HepG2 (cell line): Measurements from ENCODE around the gene PARVB. TPM values are rescaled to one million over a fixed set of nuclear protein-coding genes. Genes with fewer than 3 reads are reported as not detected.

Experiments
- ATAC-seq: fragments of 200-7000 bp; cut with Tn5 transposase; 3 replicates; pipeline ENCODE4 v1.9.1; 2020; ENCODE audit warnings: mild to moderate bottlenecking, moderate library complexity
- BruUV-seq: library from RNA; stranded (reverse); fragments of 400-500 nt; replicated peaks from 2 replicates; lab custom pipeline; 2021; lab: Mats Ljungman, UMichigan
- CTCF ChIA-PET: fragments of 300-600 bp; formaldehyde crosslinking; extraction: SDS; loops from one replicate; lab custom pipeline; 2021; ENCODE audit warnings: low total read pairs, inconsistent platforms, low intra/inter-chr PET ratio; lab: Yijun Ruan, JAX
- POLR2A ChIA-PET: fragments of 350-600 bp; sonication (Branson Sonifier 250); formaldehyde crosslinking; loops from one replicate; lab custom pipeline; 2020; ENCODE audit warnings: antibody characterized with exemption, inconsistent platforms; lab: Yijun Ruan, JAX
- DNase-seq: peaks from one replicate; pipeline ENCODE4 v3.0.0-alpha.2; 2015; ENCODE audit warnings: low spot score
- FAIRE-seq: peaks from 3 replicates; lab custom pipeline; 2011; peaks lifted over from hg19 to GRCh38; lab: Jason Lieb, UNC
- H2AFZ ChIP-seq: one replicate; pipeline ENCODE4 v1.6.1; 2011; ENCODE audit warnings: low read length, inconsistent platforms
- H3K27ac ChIP-seq: fragments of 300-600 bp; 3 replicates; pipeline ENCODE4 v1.8.0; 2011; ENCODE audit warnings: mixed run types, mild to moderate bottlenecking, mixed read lengths, low read length, inconsistent platforms; ENCODE audit not compliant: insufficient read depth; ENCODE audit errors: extremely low read length
- H3K27me3 ChIP-seq, 2 experiments: fragments of 200-600 bp in 1 of 2; 2 replicates in 1 of 2; 3 replicates in 1 of 2; pipeline versions ENCODE4 v1.6.0 to v1.8.0; 2011; ENCODE audit warnings: low read length in 2 of 2, mild to moderate bottlenecking in 2 of 2, moderate library complexity in 2 of 2, inconsistent platforms in 1 of 2; ENCODE audit not compliant: insufficient read depth in 2 of 2, control insufficient read depth in 1 of 2
- H3K36me3 ChIP-seq, 2 experiments: fragments of 200-600 bp in 1 of 2; replicated peaks in 1 of 2; 2 replicates in 1 of 2; 3 replicates in 1 of 2; pipeline versions ENCODE4 v1.5.1 to v1.8.0; 2011; ENCODE audit warnings: low read length in 2 of 2, inconsistent platforms in 1 of 2; ENCODE audit not compliant: insufficient read depth in 2 of 2, control insufficient read depth in 1 of 2
- H3K4me1 ChIP-seq: 2 replicates; pipeline ENCODE4 v1.5.1; 2012; ENCODE audit warnings: low read length, inconsistent platforms; ENCODE audit not compliant: insufficient read depth
- H3K4me2 ChIP-seq: 2 replicates; pipeline ENCODE4 v1.6.0; 2011; ENCODE audit warnings: low read depth, low read length, inconsistent platforms
- H3K4me3 ChIP-seq, 3 experiments: fragments of 200-600 bp in 1 of 3; sonication (generic), shearing (Covaris generic) in 1 of 3; replicated peaks in 1 of 3; 2 replicates each; pipeline ENCODE4 v1.5.1; 2011 to 2016; ENCODE audit warnings: low read length in 3 of 3, inconsistent platforms in 2 of 3, low read depth in 2 of 3, mild to moderate bottlenecking in 2 of 3, control low read depth in 1 of 3, mixed read lengths in 1 of 3; ENCODE audit not compliant: insufficient read depth in 1 of 3
- H3K79me2 ChIP-seq: one replicate; pipeline ENCODE4 v1.6.1; 2011; ENCODE audit warnings: low read length, inconsistent platforms; ENCODE audit not compliant: insufficient read depth
- H3K9ac ChIP-seq: 2 replicates; pipeline ENCODE4 v1.6.0; 2011; ENCODE audit warnings: mild to moderate bottlenecking, low read depth, low read length, inconsistent platforms; ENCODE audit not compliant: insufficient read depth
- H3K9me3 ChIP-seq: 2 replicates; pipeline ENCODE4 v1.5.1; 2012; ENCODE audit warnings: mild to moderate bottlenecking, low read length
- H4K20me1 ChIP-seq: 2 replicates; pipeline ENCODE4 v1.6.0; 2011; ENCODE audit warnings: inconsistent platforms, mild to moderate bottlenecking, low read length, moderate library complexity; ENCODE audit not compliant: insufficient read depth
- AHR ChIP-seq: IDR thresholded peaks from 2 replicates; pipeline ENCODE4 v1.6.1; 2018; ENCODE audit warnings: missing genetic modification reagents, missing compliant biosample characterization
- CEBPG ChIP-seq: IDR thresholded peaks from 2 replicates; pipeline ENCODE4 v1.6.1; 2016
- ELF1 ChIP-seq: sonication (generic); formaldehyde crosslinking; IDR thresholded peaks from 2 replicates; pipeline ENCODE4 v1.4.0; 2020; ENCODE audit warnings: missing genetic modification reagents
- ESRRA ChIP-seq: sonication (generic); formaldehyde crosslinking; IDR thresholded peaks from 2 replicates; pipeline ENCODE4 v1.5.1; 2020; ENCODE audit warnings: mild to moderate bottlenecking, low read depth, missing genetic modification reagents
- GPN1 ChIP-seq: sonication (generic); formaldehyde crosslinking; IDR thresholded peaks from 2 replicates; pipeline ENCODE4 v1.5.1; 2020; ENCODE audit warnings: missing genetic modification reagents, borderline replicate concordance
- HNF4G ChIP-seq, 2 experiments: sonication (generic) in 1 of 2; formaldehyde crosslinking in 1 of 2; IDR thresholded peaks; 2 replicates each; pipeline versions ENCODE4 v1.4.0 to v1.6.1; 2011 to 2020; ENCODE audit warnings: borderline replicate concordance in 2 of 2, low read depth in 2 of 2, mild to moderate bottlenecking in 2 of 2, low read length in 1 of 2, missing genetic modification reagents in 1 of 2, moderate library complexity in 1 of 2
- PRPF4 ChIP-seq: fragments of 200-400 bp; formaldehyde crosslinking; IDR thresholded peaks from 2 replicates; pipeline ENCODE4 v1.6.1; 2016; ENCODE audit warnings: low read length, low read depth; ENCODE audit not compliant: poor library complexity, severe bottlenecking
- RBM39 ChIP-seq: fragments of 200-400 bp; formaldehyde crosslinking; IDR thresholded peaks from one replicate; pipeline ENCODE4 v1.6.1; 2018; ENCODE audit warnings: antibody characterized with exemption, mild to moderate bottlenecking, low read depth, low read length; ENCODE audit not compliant: poor library complexity, severe bottlenecking
- SAFB2 ChIP-seq: sonication (generic); formaldehyde crosslinking; IDR thresholded peaks from 2 replicates; pipeline ENCODE4 v1.5.1; 2020; ENCODE audit warnings: missing genetic modification reagents, low read depth, mild to moderate bottlenecking, borderline replicate concordance
- SMAD1 ChIP-seq: sonication (generic); formaldehyde crosslinking; IDR thresholded peaks from 2 replicates; pipeline ENCODE4 v1.4.0; 2020; ENCODE audit warnings: missing genetic modification reagents, low read depth, mild to moderate bottlenecking, borderline replicate concordance
- TAF1 ChIP-seq: sonication (generic); formaldehyde crosslinking; IDR thresholded peaks from 2 replicates; pipeline ENCODE4 v1.4.0; 2020; ENCODE audit warnings: missing genetic modification reagents
- ZNF136 ChIP-seq: sonication (generic); formaldehyde crosslinking; IDR thresholded peaks from 2 replicates; pipeline ENCODE4 v1.8.1; 2022; ENCODE audit warnings: low read depth, mild to moderate bottlenecking, moderate library complexity, missing genetic modification reagents
- ZNF282 ChIP-seq: fragments of 450-650 bp; IDR thresholded peaks from 2 replicates; pipeline ENCODE4 v1.6.1; 2018; ENCODE audit not compliant: partially characterized antibody
- ZNF329 ChIP-seq: sonication (generic); formaldehyde crosslinking; IDR thresholded peaks from 2 replicates; pipeline ENCODE4 v1.9.0; 2021; ENCODE audit warnings: low read depth, mild to moderate bottlenecking, missing genetic modification reagents
- ZNF768 ChIP-seq: sonication (generic); formaldehyde crosslinking; IDR thresholded peaks from 2 replicates; pipeline ENCODE4 v1.4.0; 2020; ENCODE audit warnings: missing genetic modification reagents
- WGBS: methylation state at CpG from one replicate; pipeline ENCODE4 v1.1.6; 2017; ENCODE audit warnings: low lambda C conversion rate; 5-methylcytosine and 5-hydroxymethylcytosine counted together
- in situ Hi-C: cut with HindIII; loops from 2 replicates; pipeline ENCODE4 v1.10.0; 2017; ENCODE audit warnings: low pct_unique_long_range_greater_than_20kb; ENCODE audit not compliant: extremely low pct_ligation_motif_present
- intact Hi-C: fragments of 100-400 bp; cut with micrococcal nuclease; formaldehyde crosslinking; loops from one replicate; pipeline ENCODE4 v1.10.0; 2022; ENCODE audit not compliant: unreplicated experiment
- polyA plus RNA-seq, 8 experiments: library from polyadenylated mRNA; depleted of rRNA in 3 of 8; stranded (reverse) in 7 of 8; unstranded in 1 of 8; fragments of >200 nt; fragmentation: Illumina TruSeq in 4 of 8; extraction: Trizol in 4 of 8; gene quantifications; 2 replicates each; pipeline versions ENCODE4 v1.2.1 to v1.2.3, GENCODE V29; 2011 to 2016; ENCODE audit warnings: low read depth in 4 of 8, missing spikeins in 1 of 8, mixed read lengths in 1 of 8; ENCODE audit not compliant: insufficient read depth in 1 of 8
- total RNA-seq, 5 experiments: library from RNA; depleted of rRNA; stranded (reverse); fragments of >200 nt; fragmentation: Illumina TruSeq; extraction: Trizol; gene quantifications; 2 replicates each; pipeline ENCODE4 v1.2.3, GENCODE V29; 2016; ENCODE audit warnings: low read depth in 1 of 5
- TF ChIP-seq, protein P1 (sequence below): sonication (generic); formaldehyde crosslinking; IDR thresholded peaks from 2 replicates; pipeline ENCODE4 v1.9.0; 2022; ENCODE audit warnings: low read depth, missing genetic modification reagents
- TF ChIP-seq, protein P2 (sequence below): IDR thresholded peaks from 2 replicates; pipeline ENCODE4 v1.6.1; 2016; ENCODE audit warnings: missing biosample characterization, missing genetic modification reagents, low read depth
- TF ChIP-seq, protein P3 (sequence below): sonication (generic); formaldehyde crosslinking; IDR thresholded peaks from 2 replicates; pipeline ENCODE4 v1.4.0; 2020; ENCODE audit warnings: missing genetic modification reagents

PARVB gene
- total and polyA plus RNA-seq, 2 of the 13 experiments (the other 11 are each of a cell fraction or from before 2014, with no cell fraction given) = 0.11 to 0.15 TPM

DNA sequence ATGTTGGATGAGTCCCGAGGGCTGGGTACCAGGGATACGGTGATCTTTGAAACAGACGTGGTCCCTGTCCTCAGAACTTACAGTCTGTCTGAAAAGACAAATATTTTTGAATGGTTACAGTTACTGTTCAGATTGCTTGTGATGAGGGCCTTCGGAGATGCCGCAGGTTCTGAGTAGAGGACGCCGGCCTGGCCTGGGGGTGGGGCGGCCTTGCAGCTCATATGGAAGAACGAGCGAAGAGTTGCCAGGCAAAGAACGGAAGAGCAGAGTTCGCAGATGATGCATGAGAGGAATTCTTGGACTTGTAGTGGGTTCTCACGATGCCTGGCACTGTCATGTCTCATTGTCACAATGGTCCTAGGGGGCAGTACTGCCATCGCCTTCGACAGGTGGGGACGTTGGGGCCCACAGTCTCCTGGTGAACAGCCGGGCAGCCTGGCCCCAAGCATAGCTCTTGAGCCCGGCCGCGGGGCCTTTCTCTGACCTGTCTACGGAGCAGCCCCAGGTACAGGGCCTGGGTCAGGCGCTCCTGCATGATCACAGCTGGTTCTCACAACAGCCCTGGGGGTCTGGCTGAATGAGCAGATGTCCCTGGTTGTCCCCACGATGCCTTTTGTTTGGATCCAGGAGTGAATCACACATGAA is 95.7 kb downstream of the PARVB start (continued):
- TF ChIP-seq, protein P1, sequence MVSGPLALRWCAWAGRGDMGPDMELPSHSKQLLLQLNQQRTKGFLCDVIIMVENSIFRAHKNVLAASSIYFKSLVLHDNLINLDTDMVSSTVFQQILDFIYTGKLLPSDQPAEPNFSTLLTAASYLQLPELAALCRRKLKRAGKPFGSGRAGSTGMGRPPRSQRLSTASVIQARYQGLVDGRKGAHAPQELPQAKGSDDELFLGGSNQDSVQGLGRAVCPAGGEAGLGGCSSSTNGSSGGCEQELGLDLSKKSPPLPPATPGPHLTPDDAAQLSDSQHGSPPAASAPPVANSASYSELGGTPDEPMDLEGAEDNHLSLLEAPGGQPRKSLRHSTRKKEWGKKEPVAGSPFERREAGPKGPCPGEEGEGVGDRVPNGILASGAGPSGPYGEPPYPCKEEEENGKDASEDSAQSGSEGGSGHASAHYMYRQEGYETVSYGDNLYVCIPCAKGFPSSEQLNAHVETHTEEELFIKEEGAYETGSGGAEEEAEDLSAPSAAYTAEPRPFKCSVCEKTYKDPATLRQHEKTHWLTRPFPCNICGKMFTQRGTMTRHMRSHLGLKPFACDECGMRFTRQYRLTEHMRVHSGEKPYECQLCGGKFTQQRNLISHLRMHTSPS (CRISPR knock-in tag) = no peak
- TF ChIP-seq CEBPG (no peak), ZNF282 (no peak), SAFB2 (CRISPR knock-in tag) (no peak), AHR (no peak), GPN1 (CRISPR knock-in tag) (no peak)
- TF ChIP-seq, all 625 proteins: peak for 0

DNA sequence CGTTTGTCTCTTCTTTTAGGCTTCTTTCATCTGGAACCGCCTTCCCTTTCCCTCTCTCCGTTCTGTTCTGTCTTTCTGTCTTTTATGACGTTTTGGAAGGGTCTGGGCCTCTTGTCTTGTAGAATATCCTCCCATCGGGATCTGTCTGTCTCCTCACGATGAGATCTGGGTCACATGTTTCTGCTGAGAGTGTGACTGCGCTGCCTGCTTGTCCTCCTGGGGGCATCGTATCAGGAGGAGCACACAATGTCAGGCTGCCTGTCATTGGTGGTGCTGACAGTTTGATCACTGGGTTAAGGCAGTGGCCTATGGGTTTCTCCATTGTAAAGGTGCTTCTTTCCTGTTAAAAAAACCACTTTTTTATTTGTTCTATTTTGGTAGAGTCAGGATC is 96.2 kb downstream of the PARVB start:
- ChIA-PET POLR2A (no interaction called here), CTCF (no interaction called here)
- no peaks in the 10 kb centered on the region for H4K20me1 ChIP-seq
- no peaks in the 10 kb centered on the region for H3K4me1 ChIP-seq
- ATAC-seq = no peak
- H3K9me3 ChIP-seq = no peaks in the 10 kb centered on the region
- no TSS peak for BruUV-seq
- no peak for DNase-seq
- intact Hi-C loops (no loop called here), in situ Hi-C loops (no loop called here)
- no peak for FAIRE-seq
- no peak overlapping the region for H3K9ac ChIP-seq
- no peak overlapping the region for H3K4me3 ChIP-seq
- no peak overlapping the region for H3K4me2 ChIP-seq
- no peaks in the 10 kb centered on the region for H3K36me3 ChIP-seq
- no peak overlapping the region for H2AFZ ChIP-seq
- 20% methylated on average over 8 of the region's 8 CpGs for WGBS
- no peaks in the 10 kb centered on the region for H3K79me2 ChIP-seq
- no peak overlapping the region for H3K27ac ChIP-seq
- H3K27me3 ChIP-seq = no peaks in the 10 kb centered on the region; a peak in 1 of 5 replicates
- TF ChIP-seq SMAD1 (CRISPR knock-in tag) = no peak
- no peak for TF ChIP-seq PRPF4
- no peak for TF ChIP-seq ELF1 (CRISPR knock-in tag)
- TF ChIP-seq ZNF768 (CRISPR knock-in tag) = no peak
- TF ChIP-seq, protein P2, sequence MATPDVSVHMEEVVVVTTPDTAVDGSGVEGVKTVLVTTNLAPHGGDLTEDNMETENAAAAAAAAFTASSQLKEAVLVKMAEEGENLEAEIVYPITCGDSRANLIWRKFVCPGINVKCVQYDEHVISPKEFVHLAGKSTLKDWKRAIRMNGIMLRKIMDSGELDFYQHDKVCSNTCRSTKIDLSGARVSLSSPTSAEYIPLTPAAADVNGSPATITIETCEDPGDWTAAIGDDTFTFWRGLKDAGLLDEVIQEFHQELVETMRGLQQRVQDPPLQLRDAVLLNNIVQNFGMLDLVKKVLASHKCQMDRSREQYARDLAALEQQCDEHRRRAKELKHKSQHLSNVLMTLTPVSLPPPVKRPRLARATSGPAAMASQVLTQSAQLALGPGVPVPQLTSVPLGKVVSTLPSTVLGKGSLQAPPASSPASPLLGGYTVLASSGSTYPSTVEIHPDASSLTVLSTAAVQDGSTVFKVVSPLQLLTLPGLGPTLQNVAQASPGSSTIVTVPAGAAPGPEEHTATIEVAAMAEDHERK (CRISPR knock-in tag) = no peak
- no peak for TF ChIP-seq ESRRA
- no peak for TF ChIP-seq RBM39
- no peak for TF ChIP-seq ZNF329 (CRISPR knock-in tag)
- TF ChIP-seq, protein P3, sequence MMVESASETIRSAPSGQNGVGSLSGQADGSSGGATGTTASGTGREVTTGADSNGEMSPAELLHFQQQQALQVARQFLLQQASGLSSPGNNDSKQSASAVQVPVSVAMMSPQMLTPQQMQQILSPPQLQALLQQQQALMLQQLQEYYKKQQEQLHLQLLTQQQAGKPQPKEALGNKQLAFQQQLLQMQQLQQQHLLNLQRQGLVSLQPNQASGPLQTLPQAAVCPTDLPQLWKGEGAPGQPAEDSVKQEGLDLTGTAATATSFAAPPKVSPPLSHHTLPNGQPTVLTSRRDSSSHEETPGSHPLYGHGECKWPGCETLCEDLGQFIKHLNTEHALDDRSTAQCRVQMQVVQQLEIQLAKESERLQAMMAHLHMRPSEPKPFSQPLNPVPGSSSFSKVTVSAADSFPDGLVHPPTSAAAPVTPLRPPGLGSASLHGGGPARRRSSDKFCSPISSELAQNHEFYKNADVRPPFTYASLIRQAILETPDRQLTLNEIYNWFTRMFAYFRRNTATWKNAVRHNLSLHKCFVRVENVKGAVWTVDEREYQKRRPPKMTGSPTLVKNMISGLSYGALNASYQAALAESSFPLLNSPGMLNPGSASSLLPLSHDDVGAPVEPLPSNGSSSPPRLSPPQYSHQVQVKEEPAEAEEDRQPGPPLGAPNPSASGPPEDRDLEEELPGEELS (CRISPR knock-in tag) = no peak
- TF ChIP-seq HNF4G (IDR thresholded peaks at IDR 0.05; ENCODE audit: borderline replicate concordance, low read depth, low read length) = no peak
- TF ChIP-seq HNF4G (CRISPR knock-in tag; IDR thresholded peaks at IDR 0.05; ENCODE audit: borderline replicate concordance, low read depth) = no peak
- TF ChIP-seq TAF1 (CRISPR knock-in tag) = no peak
- TF ChIP-seq ZNF136 (CRISPR knock-in tag) = no peak
